Measurements from ENCODE around the gene CACNA1G.

DNA sequence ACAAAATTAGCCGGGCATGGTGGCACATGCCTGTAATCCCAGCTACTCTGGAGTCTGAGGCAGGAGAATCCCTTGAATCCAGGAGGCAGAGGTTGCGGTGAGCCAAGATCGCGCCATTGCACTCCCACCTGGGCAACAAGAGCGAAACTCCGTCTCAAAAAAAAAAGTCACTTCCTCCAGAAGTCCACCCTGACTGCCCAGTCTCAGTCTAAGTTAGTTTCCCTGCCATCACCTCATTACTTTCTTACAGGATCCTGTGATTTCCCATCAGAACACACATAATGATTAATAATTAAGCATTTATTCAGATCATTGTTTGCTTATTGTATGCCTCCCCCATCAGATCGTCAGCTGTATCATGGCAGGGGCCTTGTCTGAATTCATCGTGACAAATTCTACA, 105.8 kb downstream of the CACNA1G start:
- TF ChIP-seq POLR2A (IDR thresholded peaks at IDR 0.05) (no peak), POLR2AphosphoS5 (IDR thresholded peaks at IDR 0.05) (no peak), EP300 (IDR thresholded peaks at IDR 0.05) (no peak)
- TF ChIP-seq, protein P1, sequence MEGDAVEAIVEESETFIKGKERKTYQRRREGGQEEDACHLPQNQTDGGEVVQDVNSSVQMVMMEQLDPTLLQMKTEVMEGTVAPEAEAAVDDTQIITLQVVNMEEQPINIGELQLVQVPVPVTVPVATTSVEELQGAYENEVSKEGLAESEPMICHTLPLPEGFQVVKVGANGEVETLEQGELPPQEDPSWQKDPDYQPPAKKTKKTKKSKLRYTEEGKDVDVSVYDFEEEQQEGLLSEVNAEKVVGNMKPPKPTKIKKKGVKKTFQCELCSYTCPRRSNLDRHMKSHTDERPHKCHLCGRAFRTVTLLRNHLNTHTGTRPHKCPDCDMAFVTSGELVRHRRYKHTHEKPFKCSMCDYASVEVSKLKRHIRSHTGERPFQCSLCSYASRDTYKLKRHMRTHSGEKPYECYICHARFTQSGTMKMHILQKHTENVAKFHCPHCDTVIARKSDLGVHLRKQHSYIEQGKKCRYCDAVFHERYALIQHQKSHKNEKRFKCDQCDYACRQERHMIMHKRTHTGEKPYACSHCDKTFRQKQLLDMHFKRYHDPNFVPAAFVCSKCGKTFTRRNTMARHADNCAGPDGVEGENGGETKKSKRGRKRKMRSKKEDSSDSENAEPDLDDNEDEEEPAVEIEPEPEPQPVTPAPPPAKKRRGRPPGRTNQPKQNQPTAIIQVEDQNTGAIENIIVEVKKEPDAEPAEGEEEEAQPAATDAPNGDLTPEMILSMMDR (IDR thresholded peaks at IDR 0.05): no peak

Measured in gastroesophageal sphincter (tissue), 3 donors.